Tongue (tissue), 2 donors: ENCODE measurements around the gene SMIM35. TPM values are rescaled to one million over a fixed set of nuclear protein-coding genes. Genes with fewer than 3 reads are reported as not detected.

Experiments
- DNase-seq: peaks from one replicate; pipeline ENCODE4 v3.0.0-alpha.2; 2015
- total RNA-seq: library from RNA; depleted of rRNA; stranded (reverse); fragments of >200 nt; gene quantifications from one replicate; pipeline ENCODE4 v1.2.3, GENCODE V29; 2014

The SMIM35 gene
- total RNA-seq, result not detected

GRCh38 chr11:118086913-118087768 is at the start of gene SMIM35:
Gene SMIM35, minus strand, starts transcription at chr11:118086963. Its CDS starts 206 bp downstream, at chr11:118086757.
- DNase-seq, result no peak

- no peak for DNase-seq
Observed at GRCh38 chr11:118136341-118136740, 49.6 kb upstream of the SMIM35 start.

- DNase-seq, result no peak
Observed at GRCh38 chr11:118135796-118136165, 49.0 kb upstream of the SMIM35 start.

GRCh38 chr11:118135051-118135795 is 48.5 kb upstream of the SMIM35 start:
- DNase-seq, result no peak

GRCh38 chr11:118133816-118134215 is 47.1 kb upstream of the SMIM35 start:
- no peak for DNase-seq

- no peak for DNase-seq
Observed at GRCh38 chr11:118132385-118133151, 45.8 kb upstream of the SMIM35 start.

- no peak for DNase-seq
Observed at GRCh38 chr11:118129471-118130172, 42.9 kb upstream of the SMIM35 start.

- DNase-seq, result peak; percentile 44
Observed at GRCh38 chr11:118128721-118129470, 42.1 kb upstream of the SMIM35 start.

GRCh38 chr11:118128310-118128709 is 41.5 kb upstream of the SMIM35 start:
- no peak for DNase-seq

GRCh38 chr11:118126082-118126838 is 39.5 kb upstream of the SMIM35 start:
- DNase-seq, result no peak

GRCh38 chr11:118124929-118125535 is 38.3 kb upstream of the SMIM35 start:
- DNase-seq, result no peak

- no peak for DNase-seq
Observed at GRCh38 chr11:118120793-118121192, 34.0 kb upstream of the SMIM35 start.

- no peak for DNase-seq
Observed at GRCh38 chr11:118117790-118118601, 31.2 kb upstream of the SMIM35 start.

GRCh38 chr11:118115048-118115447 is 28.3 kb upstream of the SMIM35 start:
- no peak for DNase-seq

- DNase-seq, result no peak
Observed at GRCh38 chr11:118114266-118114665, 27.5 kb upstream of the SMIM35 start.

GRCh38 chr11:118112711-118113430 is 26.1 kb upstream of the SMIM35 start:
- DNase-seq, result no peak

- DNase-seq, result no peak
Observed at GRCh38 chr11:118111744-118112035, 24.9 kb upstream of the SMIM35 start.

GRCh38 chr11:118111019-118111743 is 24.4 kb upstream of the SMIM35 start:
- DNase-seq, result no peak
